D721Med (cell line): ENCODE results near the gene NOC4L.

ENCODE experiments used
- DNase-seq: peaks from one replicate; pipeline ENCODE4 v3.0.0; 2011; ENCODE audit warnings: low spot score; ENCODE audit not compliant: insufficient read length
- FAIRE-seq: peaks from 2 replicates; lab custom pipeline; 2011; peaks lifted over from hg19 to GRCh38; lab: Jason Lieb, UNC
- CTCF ChIP-seq: IDR thresholded peaks from 2 replicates; pipeline ENCODE4 v1.5.1; 2012; ENCODE audit warnings: mild to moderate bottlenecking, control low read depth; ENCODE audit not compliant: insufficient read depth; ENCODE audit errors: missing control alignments

The NOC4L gene

GRCh38 chr12:132166801-132167591 is 22.7 kb downstream of the NOC4L start:
- no peak for DNase-seq
- FAIRE-seq: no peak
- no peak for TF ChIP-seq CTCF

GRCh38 chr12:132167611-132168310 is 23.5 kb downstream of the NOC4L start:
- DNase-seq: no peak
- no peak for FAIRE-seq
- no peak for TF ChIP-seq CTCF

GRCh38 chr12:132168311-132169031 is 24.2 kb downstream of the NOC4L start:
- TF ChIP-seq CTCF: no peak
- FAIRE-seq (no peak), DNase-seq (no peak)

DNA sequence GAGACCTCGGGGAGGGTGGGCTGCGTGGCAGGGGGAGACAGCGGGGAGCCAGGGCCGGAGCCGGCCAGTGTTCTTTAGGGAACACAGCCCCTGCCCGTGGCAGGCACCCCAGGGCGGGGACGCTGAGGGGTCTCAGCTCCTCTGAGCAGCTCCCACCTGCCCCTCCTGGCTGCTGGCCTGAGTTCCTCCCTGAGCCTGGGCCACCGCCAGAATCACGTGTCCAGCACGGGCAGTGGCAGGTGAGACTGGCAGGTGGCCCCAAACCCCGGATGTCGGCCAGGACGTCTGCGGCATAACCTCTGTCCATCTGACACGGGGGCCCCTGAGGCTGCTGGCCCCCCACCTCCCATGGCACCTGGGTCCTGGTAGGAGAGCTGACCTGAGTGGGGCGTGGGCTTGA is 25.1 kb downstream of the NOC4L start:
- no peak for TF ChIP-seq CTCF
- DNase-seq (no peak), FAIRE-seq (no peak)

DNA sequence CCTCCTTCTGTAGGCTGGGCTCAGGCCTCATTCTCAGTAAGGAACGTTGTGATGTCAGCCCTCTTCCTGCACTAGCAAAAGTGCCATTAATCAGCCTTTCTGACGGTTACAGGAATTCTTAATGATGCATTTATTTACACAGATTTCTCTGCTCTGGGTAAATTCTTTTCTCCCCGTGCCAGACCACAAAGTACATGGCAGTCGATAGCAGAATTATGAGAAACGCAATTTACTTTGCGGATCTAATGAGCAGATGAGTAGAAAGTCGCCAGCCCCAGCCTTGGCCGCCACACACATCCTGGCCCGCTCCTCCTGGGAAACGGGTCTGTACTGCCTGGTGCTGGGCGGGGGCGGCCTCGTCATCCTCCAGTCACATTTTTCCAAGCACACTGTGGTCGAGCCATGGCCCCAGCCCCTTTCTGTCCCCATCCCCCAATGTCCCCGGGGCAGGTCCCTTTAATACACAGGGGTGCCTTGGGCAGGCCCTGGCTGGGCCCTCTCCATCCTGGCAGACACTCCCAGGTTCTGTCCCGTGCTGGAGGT is 25.9 kb downstream of the NOC4L start:
- no peak for FAIRE-seq
- TF ChIP-seq CTCF: no peak
- DNase-seq: no peak

- DNase-seq (no peak), FAIRE-seq (no peak)
- no peak for TF ChIP-seq CTCF
These were observed 26.5 kb downstream of the NOC4L start for GRCh38 chr12:132170637-132171292.
